Tracheal epithelial cell (primary cell): ENCODE data around the gene POR. TPM values are rescaled to one million over a fixed set of nuclear protein-coding genes. Genes with fewer than 3 reads are reported as not detected.

Source experiments
- total RNA-seq: library from RNA; depleted of rRNA; stranded (reverse); fragments of >200 nt; gene quantifications from 2 replicates; pipeline ENCODE4 v1.2.1, GENCODE V29; 2014

Gene POR
- 120 and 129 TPM in 2 replicates for total RNA-seq

DNA sequence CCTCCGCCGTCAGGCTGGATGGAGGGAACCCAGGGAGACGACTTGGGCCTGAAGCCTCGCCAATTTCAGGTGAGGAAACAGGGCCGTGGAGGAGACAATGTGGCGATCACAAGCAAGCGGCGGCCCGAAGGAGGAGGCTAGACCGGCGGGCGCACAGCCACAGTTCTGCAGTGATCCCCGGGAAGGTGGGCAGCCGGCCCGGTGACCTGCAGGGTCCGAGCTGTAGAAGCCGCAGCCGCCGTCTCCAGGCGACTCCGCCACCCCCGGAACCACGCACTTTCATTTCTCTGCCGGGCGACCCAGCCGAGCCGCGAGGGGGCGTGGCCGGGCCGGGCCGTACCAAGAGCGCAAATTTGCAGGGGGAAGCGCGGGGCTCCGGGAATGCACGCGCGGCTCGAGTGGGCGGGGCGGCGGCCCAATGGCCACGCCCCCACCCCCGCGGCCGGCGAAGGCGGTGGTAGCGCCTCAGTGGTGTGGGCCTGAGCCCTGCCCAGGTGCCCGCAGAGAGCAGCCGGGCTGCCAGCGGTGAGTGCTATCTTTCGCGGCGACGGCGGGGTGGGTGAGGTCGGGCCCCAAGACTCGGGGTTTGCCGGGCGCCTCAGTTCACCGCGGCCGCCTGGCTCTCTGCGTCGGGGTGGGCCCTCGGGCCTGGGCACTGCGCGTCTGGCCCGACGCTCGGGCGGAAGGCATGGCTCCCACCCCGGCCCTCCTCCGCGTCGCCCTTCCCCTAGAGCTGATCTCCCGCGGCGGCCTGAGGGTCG, at the start of gene POR:
POR (plus strand) TSS at position 501 of the 761 bp plus-strand sequence. CDS start 38,847 bp downstream, outside the sequence.

GRCh38 chr7:75878769-75879611, 36.0 kb upstream of the POR start, which contains the start of gene RHBDD2:
RHBDD2 (plus strand) TSS chr7:75879034; CDS start chr7:75879083, 49 bp downstream.

GRCh38 chr7:75994388-75995051, 79.6 kb downstream of the POR start, which contains the start of gene TMEM120A:
TMEM120A (minus strand) TSS chr7:75994595; CDS start chr7:75994570, 25 bp downstream.

Other genes with a start within 250 kb of the POR start
- gene HIP1, start 176.2 kb upstream of the POR start, total RNA-seq, result 3.6 and 5.8 TPM in 2 replicates
- gene CCL26, start 142.9 kb upstream of the POR start, total RNA-seq, result not detected in 2 replicates
- gene CCL24, start 101.3 kb upstream of the POR start, total RNA-seq, result not detected in 2 replicates
- 15.1 and 23.6 TPM in 2 replicates for gene RHBDD2, start 36.1 kb upstream of the POR start, total RNA-seq
- 14.5 and 27.3 TPM in 2 replicates for gene TMEM120A, start 79.4 kb downstream of the POR start, total RNA-seq
- gene STYXL1, start 132.8 kb downstream of the POR start, total RNA-seq, result 35.0 and 50.8 TPM in 2 replicates
- gene MDH2, start 133.0 kb downstream of the POR start, total RNA-seq, result 46.7 and 56.5 TPM in 2 replicates